ENCODE measurements around the gene LDLRAD4.

GRCh38 chr18:13400636-13401315 lies 182.2 kb downstream of the LDLRAD4 start:
- TF ChIP-seq POLR2AphosphoS5 (IDR thresholded peaks at IDR 0.05; ENCODE audit: low read depth) (no peak), REST (IDR thresholded peaks at IDR 0.05; ENCODE audit: insufficient replicate concordance, low read depth) (no peak), SPI1 (IDR thresholded peaks at IDR 0.05; ENCODE audit: borderline replicate concordance, low read depth) (no peak)
- TF ChIP-seq, protein P1, sequence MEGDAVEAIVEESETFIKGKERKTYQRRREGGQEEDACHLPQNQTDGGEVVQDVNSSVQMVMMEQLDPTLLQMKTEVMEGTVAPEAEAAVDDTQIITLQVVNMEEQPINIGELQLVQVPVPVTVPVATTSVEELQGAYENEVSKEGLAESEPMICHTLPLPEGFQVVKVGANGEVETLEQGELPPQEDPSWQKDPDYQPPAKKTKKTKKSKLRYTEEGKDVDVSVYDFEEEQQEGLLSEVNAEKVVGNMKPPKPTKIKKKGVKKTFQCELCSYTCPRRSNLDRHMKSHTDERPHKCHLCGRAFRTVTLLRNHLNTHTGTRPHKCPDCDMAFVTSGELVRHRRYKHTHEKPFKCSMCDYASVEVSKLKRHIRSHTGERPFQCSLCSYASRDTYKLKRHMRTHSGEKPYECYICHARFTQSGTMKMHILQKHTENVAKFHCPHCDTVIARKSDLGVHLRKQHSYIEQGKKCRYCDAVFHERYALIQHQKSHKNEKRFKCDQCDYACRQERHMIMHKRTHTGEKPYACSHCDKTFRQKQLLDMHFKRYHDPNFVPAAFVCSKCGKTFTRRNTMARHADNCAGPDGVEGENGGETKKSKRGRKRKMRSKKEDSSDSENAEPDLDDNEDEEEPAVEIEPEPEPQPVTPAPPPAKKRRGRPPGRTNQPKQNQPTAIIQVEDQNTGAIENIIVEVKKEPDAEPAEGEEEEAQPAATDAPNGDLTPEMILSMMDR (IDR thresholded peaks at IDR 0.05; ENCODE audit: insufficient read depth, low read length): no peak

Data from HL-60 (cell line).